ENCODE results near the gene ASB5.
"Not testable (repeated sequence)": the region's sequence is repeated elsewhere in the genome, so short reads cannot be mapped to it uniquely, and the experiment has no call there.

ASB5 gene

GRCh38 chr4:176279560-176279959 lies 10.5 kb upstream of the ASB5 start:
- in situ Hi-C loops (cut with HindIII; ENCODE audit: low sequenced_read_pairs) = not testable (repeated sequence)

DNA sequence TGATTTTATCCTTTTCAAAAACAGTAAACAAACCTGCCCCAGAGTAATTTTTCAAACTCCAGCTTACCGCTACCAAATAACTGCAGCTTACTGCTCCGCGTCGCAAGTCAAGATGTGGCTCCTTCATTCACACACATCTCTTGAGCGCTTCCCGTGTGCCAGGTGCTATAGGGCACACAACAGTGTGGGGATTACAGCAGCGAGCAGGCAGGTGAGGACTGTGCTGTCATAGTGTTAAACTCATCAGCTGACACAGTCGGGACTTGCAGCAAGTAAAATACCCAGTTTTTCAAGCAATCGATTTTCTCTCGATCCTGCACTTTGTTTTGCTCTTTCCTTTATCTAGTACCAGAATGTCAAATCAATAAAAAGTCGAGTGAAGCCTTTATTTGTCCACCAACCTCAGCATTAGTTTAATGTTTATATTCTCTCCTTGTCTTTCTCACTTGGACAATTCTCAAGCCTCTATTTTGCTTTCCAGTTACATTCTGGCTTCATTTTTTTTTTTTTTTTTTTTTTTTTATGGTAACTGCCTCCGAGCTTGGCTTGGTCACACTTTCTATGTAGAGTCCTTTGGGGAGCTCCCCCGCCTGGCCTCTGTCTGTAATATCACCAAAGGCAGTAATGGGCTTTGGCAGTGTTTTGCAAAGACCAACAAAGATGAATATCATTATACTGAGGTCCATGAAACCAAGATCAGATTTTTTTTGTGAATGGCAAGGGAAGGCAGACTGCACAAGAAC lies 8.3 kb upstream of the ASB5 start:
- in situ Hi-C loops (cut with HindIII; ENCODE audit: low sequenced_read_pairs) = no loop called here

DNA sequence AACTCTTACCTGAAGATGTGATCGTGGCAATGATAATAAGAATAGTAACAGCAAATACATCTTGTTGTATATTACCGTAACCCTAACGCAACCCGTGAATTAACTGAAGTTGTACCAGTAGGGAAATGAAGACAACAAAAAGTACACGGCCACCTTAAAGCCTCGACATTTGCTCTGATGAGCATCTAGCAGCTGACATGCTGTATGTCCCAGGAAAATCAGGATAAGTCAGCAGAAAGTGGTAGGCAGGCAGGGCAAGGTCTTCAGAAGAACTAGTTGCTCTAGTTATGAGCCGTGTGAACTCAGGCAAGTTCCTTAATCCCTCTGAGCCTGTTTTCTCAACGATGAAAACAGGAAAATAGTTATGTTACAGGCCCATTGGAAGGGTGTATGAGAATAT lies 7.7 kb upstream of the ASB5 start:
- in situ Hi-C loops (cut with HindIII; ENCODE audit: low sequenced_read_pairs) = no loop called here

- in situ Hi-C loops (cut with HindIII; ENCODE audit: low sequenced_read_pairs) = no loop called here
Measured at GRCh38 chr4:176274441-176274840, 5.4 kb upstream of the ASB5 start.

- in situ Hi-C loops (cut with HindIII; ENCODE audit: low sequenced_read_pairs) = no loop called here
Measured at GRCh38 chr4:176273736-176274135, 4.7 kb upstream of the ASB5 start.

- in situ Hi-C loops (cut with HindIII; ENCODE audit: low sequenced_read_pairs) = no loop called here
Measured at GRCh38 chr4:176272799-176273198, 3.8 kb upstream of the ASB5 start.

DNA sequence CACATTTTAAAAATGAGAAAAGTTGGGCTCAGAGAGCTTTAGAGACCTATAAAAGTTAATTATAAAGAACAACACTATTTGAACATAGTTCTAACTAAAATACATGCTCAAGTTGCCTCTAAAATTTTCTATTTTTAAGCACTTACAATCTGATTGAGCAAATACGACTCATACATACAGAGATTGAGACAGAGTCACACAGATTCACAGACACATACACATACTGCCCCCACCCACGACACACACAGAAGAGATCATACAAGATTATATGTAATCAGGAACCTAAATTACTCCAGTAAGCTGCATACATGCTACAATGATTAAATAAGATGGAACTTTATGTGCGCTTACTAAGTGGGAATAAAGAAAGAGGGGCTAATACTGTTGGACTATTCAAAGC lies 2.7 kb upstream of the ASB5 start:
- in situ Hi-C loops (cut with HindIII; ENCODE audit: low sequenced_read_pairs) = no loop called here

GRCh38 chr4:176270669-176271068 lies 1.6 kb upstream of the ASB5 start:
- in situ Hi-C loops (cut with HindIII; ENCODE audit: low sequenced_read_pairs) = no loop called here

DNA sequence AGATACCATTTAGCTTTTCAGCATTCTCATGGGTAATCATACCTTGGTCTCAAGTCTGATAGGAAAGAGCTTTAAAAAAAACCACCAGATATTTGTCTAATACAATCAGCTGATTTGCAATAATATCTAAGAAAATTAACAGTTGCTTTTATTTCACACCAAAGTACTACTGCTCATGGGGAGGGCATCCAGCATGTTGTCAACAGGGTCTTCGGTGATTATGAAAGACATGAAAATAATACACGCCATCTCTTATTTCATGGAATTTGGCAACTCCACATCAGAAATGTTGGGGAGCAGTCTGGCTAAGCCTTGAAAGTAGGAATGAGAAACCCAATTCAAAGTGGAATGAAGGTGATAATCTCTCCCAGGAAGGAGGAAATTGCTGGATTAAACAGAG lies 3.0 kb downstream of the ASB5 start:
- in situ Hi-C loops (cut with HindIII; ENCODE audit: low sequenced_read_pairs) = no loop called here

DNA sequence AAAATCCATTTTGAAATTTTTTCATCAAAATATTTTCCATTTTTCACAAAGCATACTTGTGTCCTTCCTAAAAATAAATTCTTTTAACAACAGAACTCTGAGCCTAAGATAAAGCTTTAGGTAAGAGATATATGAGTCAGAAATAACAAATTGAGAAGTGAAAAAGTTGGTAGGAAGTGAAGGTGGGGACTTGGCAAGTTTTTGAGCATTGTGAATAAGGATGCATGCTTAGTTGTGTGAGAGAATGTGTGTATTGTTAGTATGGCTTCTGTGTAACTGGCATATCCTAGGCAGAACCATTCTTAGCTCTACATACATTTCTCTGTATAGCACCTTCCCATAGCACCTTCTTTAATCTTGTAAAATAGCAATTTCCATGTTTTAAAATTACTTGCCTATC lies 6.8 kb downstream of the ASB5 start:
- in situ Hi-C loops (cut with HindIII; ENCODE audit: low sequenced_read_pairs) = no loop called here

- in situ Hi-C loops (cut with HindIII; ENCODE audit: low sequenced_read_pairs) = no loop called here
Measured at GRCh38 chr4:176261481-176261880, 7.5 kb downstream of the ASB5 start.

GRCh38 chr4:176261018-176261417 lies 8.0 kb downstream of the ASB5 start:
- in situ Hi-C loops (cut with HindIII; ENCODE audit: low sequenced_read_pairs) = no loop called here

DNA sequence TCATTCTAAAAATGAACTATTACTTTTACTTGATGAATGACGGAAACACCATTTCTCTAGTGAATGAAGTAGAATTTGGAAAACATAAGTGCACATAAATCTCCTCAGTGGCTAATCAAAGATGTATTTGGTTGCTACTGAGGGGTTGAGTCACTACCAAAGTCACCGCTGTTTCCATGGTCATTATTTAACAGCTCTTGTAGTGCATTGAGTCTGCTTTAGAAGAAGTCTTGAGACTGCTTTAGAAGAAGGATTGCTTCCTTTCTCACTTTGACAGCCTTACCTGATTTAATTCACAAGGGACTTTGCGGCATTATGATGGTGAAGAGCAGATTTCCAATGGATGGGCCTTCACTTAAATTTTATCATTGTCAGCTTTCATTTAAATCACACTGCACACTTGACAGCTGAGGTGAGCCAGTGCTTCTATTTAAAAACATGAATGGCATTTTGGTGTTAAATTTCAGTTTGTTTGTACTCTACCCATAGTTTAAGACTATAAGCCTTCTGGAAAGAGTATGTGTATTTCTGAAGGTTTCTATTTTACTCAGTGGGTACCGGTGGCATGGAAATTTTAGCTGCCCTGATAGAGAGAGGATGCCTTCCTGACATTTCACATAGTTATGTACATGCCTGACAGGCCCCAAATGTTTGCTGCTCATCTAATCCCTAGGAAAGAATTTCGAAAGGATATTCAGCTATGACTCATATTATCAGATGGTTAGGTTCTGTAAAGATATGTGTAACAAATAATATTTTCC lies 9.5 kb downstream of the ASB5 start:
- in situ Hi-C loops (cut with HindIII; ENCODE audit: low sequenced_read_pairs) = no loop called here

- in situ Hi-C loops (cut with HindIII; ENCODE audit: low sequenced_read_pairs) = no loop called here
Measured at GRCh38 chr4:176258135-176258534, 10.9 kb downstream of the ASB5 start.

GRCh38 chr4:176256921-176257320 lies 12.1 kb downstream of the ASB5 start:
- in situ Hi-C loops (cut with HindIII; ENCODE audit: low sequenced_read_pairs) = no loop called here

GRCh38 chr4:176242764-176243347 lies 26.2 kb downstream of the ASB5 start:
- in situ Hi-C loops (cut with HindIII; ENCODE audit: low sequenced_read_pairs) = no loop called here

DNA sequence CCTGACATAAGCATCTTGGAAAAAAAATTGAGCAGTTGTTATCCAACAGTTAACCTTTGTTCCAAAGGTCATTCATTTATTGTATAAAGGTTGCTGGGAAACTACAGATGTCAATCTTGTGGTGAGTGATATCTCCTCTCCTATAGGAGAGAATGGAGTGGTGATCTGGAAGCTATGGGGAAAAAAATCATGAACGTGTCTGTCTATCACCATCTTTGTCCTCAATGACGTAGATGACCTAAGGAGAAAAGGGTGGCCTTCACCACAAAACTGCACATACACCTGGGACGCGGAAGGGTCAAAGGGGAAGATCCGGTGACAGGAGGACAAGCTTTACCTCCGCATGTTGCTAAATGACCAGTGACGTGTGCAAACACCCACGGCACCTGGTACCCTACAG lies 27.3 kb downstream of the ASB5 start:
- in situ Hi-C loops (cut with HindIII; ENCODE audit: low sequenced_read_pairs) = no loop called here

GRCh38 chr4:176238826-176239225 lies 30.2 kb downstream of the ASB5 start:
- in situ Hi-C loops (cut with HindIII; ENCODE audit: low sequenced_read_pairs) = no loop called here

- in situ Hi-C loops (cut with HindIII; ENCODE audit: low sequenced_read_pairs) = no loop called here
Measured at GRCh38 chr4:176238157-176238610, 30.8 kb downstream of the ASB5 start.

DNA sequence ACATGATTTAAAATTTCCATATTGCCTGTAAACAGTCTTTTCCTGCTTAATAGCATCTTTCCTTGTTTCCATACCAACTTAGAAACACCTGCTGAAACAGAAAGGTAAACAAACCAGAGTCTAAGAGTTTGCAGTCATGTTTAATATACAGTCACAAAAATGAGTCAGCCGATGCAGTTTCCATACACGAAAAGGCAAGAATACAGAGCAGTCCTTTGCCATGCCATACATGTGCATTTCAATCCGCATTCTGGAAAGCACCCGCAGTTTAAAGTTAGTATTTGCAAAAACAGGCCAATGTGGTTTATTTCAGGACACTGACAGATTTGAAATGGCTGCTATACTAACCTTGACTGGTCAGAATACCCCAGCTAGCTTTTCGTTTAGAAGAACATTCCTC lies 32.1 kb downstream of the ASB5 start:
- in situ Hi-C loops (cut with HindIII; ENCODE audit: low sequenced_read_pairs) = no loop called here

GRCh38 chr4:176230836-176231235 lies 38.2 kb downstream of the ASB5 start:
- in situ Hi-C loops (cut with HindIII; ENCODE audit: low sequenced_read_pairs) = no loop called here

DNA sequence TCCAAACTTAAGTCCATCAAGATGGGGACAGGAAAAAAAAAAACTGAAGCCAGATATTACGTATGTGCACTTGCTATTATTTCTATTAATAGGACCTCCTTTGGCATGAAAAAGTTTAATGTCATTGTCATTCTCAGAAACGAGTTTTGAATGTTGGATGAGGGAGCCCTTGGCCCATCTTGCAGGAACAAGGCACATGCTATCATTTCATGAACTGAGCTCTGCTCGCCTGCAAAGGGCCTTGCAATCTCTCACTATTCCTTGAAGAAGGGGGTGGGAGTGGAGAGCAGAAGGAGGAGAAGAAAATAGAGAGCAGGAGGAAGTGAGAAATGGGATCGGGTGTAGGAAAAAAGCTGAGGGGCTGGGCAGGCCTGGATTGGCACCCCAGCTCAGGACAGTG lies 39.4 kb downstream of the ASB5 start:
- in situ Hi-C loops (cut with HindIII; ENCODE audit: low sequenced_read_pairs) = no loop called here
